Measurements from ENCODE around the gene MED10.
"Not testable (repeated sequence)": the region's sequence is repeated elsewhere in the genome, so short reads cannot be mapped to it uniquely, and the experiment has no call there.

MED10 gene

GRCh38 chr5:6360323-6361072, 17.8 kb downstream of the MED10 start:
- H3F3A ChIP-seq (ENCODE audit: insufficient read depth, low read length) = no peaks in the 10 kb centered on the region
- H2AFZ ChIP-seq (ENCODE audit: low read length) = no peak overlapping the region
- H3K4me1 ChIP-seq (ENCODE audit: low read length) = no peaks in the 10 kb centered on the region
- no peaks in the 10 kb centered on the region for H3K79me2 ChIP-seq (ENCODE audit: low read length)
- no peaks in the 10 kb centered on the region for H3K9me2 ChIP-seq (replicated peaks; ENCODE audit: insufficient read depth, low read length)
- H3K9me3 ChIP-seq (replicated peaks; ENCODE audit: insufficient read depth, low read length) = no peaks in the 10 kb centered on the region
- H3K27me3 ChIP-seq (replicated peaks; ENCODE audit: insufficient read depth, low read length) = no peaks in the 10 kb centered on the region
- H4K20me1 ChIP-seq (ENCODE audit: insufficient read depth, low read length) = no peaks in the 10 kb centered on the region
- no peak overlapping the region for H3K27ac ChIP-seq (ENCODE audit: low read length)
- H3K36me3 ChIP-seq (replicated peaks; ENCODE audit: insufficient read depth, low read length) = no peaks in the 10 kb centered on the region
- TF ChIP-seq CTCF (IDR thresholded peaks at IDR 0.05; ENCODE audit: low read length) (no peak), EZH2phosphoT487 (IDR thresholded peaks at IDR 0.05; ENCODE audit: low read length) (no peak)
- H3K9ac ChIP-seq (ENCODE audit: low read length) = no peak overlapping the region
- DNase-seq = no peak
- no peak overlapping the region for H3K4me2 ChIP-seq (ENCODE audit: low read depth, low read length)
- H3K4me3 ChIP-seq (ENCODE audit: low read length) = no peak overlapping the region

DNA sequence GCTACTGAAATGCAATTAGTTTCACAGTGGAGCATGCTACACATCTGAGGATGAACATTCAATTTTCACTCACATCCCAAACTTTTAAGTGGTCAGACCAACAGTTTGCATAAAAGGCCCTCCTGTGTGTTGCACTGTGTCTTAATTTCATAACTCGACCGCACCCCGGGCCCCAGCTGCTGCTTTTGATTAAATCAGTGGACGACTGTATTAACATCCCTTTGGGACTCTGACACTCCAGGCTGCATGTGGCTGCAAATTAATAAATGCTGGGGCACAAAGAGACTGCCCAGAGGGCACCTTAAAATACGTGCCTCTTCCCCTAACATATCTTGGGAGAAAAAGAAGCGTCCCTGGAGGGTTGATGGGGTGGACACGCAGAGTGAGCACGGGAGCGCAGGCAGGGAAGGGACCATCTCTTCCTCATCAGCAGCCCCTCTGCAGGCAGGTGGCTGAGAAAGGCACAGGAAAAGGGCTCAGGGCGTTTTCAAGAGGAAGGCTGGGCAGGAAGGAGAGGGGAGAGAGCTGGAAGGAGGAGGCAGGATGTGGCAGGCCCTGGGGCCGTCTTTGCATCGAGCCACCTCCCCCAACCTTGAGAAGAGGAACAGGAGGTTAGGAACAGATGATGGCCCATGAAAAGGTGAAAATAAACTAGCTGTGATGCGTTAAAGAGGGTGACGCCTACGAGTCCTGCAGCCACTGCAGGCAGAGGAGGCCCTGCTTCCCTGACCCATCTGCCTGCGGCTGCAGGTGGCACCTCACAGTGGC, 18.6 kb downstream of the MED10 start:
- DNase-seq = no peak
- Histone ChIP-seq H3K79me2 (ENCODE audit: low read length) (no peaks in the 10 kb centered on the region), H3K4me3 (ENCODE audit: low read length) (no peak overlapping the region), H3K27ac (ENCODE audit: low read length) (no peak overlapping the region), H3K27me3 (replicated peaks; ENCODE audit: insufficient read depth, low read length) (no peaks in the 10 kb centered on the region), H3K9ac (ENCODE audit: low read length) (no peak overlapping the region), H3F3A (ENCODE audit: insufficient read depth, low read length) (no peaks in the 10 kb centered on the region), H2AFZ (ENCODE audit: low read length) (no peak overlapping the region), H3K9me3 (replicated peaks; ENCODE audit: insufficient read depth, low read length) (no peaks in the 10 kb centered on the region), H3K9me2 (replicated peaks; ENCODE audit: insufficient read depth, low read length) (no peaks in the 10 kb centered on the region), H3K36me3 (replicated peaks; ENCODE audit: insufficient read depth, low read length) (no peaks in the 10 kb centered on the region), H3K4me1 (ENCODE audit: low read length) (no peaks in the 10 kb centered on the region), H4K20me1 (ENCODE audit: insufficient read depth, low read length) (no peaks in the 10 kb centered on the region), H3K4me2 (ENCODE audit: low read depth, low read length) (no peak overlapping the region)
- TF ChIP-seq EZH2phosphoT487 (IDR thresholded peaks at IDR 0.05; ENCODE audit: low read length) = no peak
- no peak for TF ChIP-seq EZH2 (optimal IDR thresholded peaks at IDR 0.05; ENCODE audit: low read depth, low read length)
- no peak for TF ChIP-seq CTCF (IDR thresholded peaks at IDR 0.05; ENCODE audit: low read length)

DNA sequence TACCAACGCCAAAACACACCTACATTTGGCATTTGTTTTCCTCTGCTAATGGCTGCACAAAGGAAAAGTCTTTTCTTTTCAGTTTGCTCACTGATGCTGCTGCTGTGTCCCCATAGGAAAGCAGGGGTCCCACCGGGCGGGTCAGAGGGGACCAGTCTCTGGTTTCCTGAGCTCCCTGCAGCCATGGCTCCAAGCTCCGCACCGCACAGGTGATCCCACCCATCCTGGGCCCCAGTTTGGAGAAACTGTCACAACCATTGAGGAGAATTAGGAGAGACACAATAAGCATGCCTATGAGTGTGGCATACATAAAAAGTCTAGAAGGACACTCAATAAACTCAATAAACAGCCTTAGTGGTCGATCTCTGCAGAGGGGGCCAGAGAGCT, 19.9 kb downstream of the MED10 start:
- Histone ChIP-seq H4K20me1 (ENCODE audit: insufficient read depth, low read length) (no peaks in the 10 kb centered on the region), H3K79me2 (ENCODE audit: low read length) (no peaks in the 10 kb centered on the region), H3K9ac (ENCODE audit: low read length) (no peak overlapping the region), H3K4me3 (ENCODE audit: low read length) (no peak overlapping the region), H2AFZ (ENCODE audit: low read length) (no peak overlapping the region), H3K27me3 (replicated peaks; ENCODE audit: insufficient read depth, low read length) (no peaks in the 10 kb centered on the region), H3K4me2 (ENCODE audit: low read depth, low read length) (no peak overlapping the region), H3K9me3 (replicated peaks; ENCODE audit: insufficient read depth, low read length) (no peaks in the 10 kb centered on the region), H3K27ac (ENCODE audit: low read length) (no peak overlapping the region), H3F3A (ENCODE audit: insufficient read depth, low read length) (no peaks in the 10 kb centered on the region), H3K9me2 (replicated peaks; ENCODE audit: insufficient read depth, low read length) (no peaks in the 10 kb centered on the region), H3K4me1 (ENCODE audit: low read length) (no peaks in the 10 kb centered on the region), H3K36me3 (replicated peaks; ENCODE audit: insufficient read depth, low read length) (no peaks in the 10 kb centered on the region)
- DNase-seq = no peak
- TF ChIP-seq CTCF (IDR thresholded peaks at IDR 0.05; ENCODE audit: low read length) (no peak), EZH2 (optimal IDR thresholded peaks at IDR 0.05; ENCODE audit: low read depth, low read length) (no peak), EZH2phosphoT487 (IDR thresholded peaks at IDR 0.05; ENCODE audit: low read length) (no peak)

- not testable (repeated sequence) for H3K9me2 ChIP-seq (replicated peaks; ENCODE audit: insufficient read depth, low read length); H3K9me3 ChIP-seq (replicated peaks; ENCODE audit: insufficient read depth, low read length); H3K4me2 ChIP-seq (ENCODE audit: low read depth, low read length); H3K27ac ChIP-seq (ENCODE audit: low read length); H4K20me1 ChIP-seq (ENCODE audit: insufficient read depth, low read length); H3F3A ChIP-seq (ENCODE audit: insufficient read depth, low read length); H3K36me3 ChIP-seq (replicated peaks; ENCODE audit: insufficient read depth, low read length); H3K27me3 ChIP-seq (replicated peaks; ENCODE audit: insufficient read depth, low read length); H3K4me3 ChIP-seq (ENCODE audit: low read length); H3K79me2 ChIP-seq (ENCODE audit: low read length); H3K9ac ChIP-seq (ENCODE audit: low read length); DNase-seq; H2AFZ ChIP-seq (ENCODE audit: low read length); H3K4me1 ChIP-seq (ENCODE audit: low read length)
Observed at GRCh38 chr5:6357817-6358433, 20.4 kb downstream of the MED10 start.

Data from MM.1S (cell line).